HT1080 (cell line): Measurements from ENCODE around the gene ZNF827. TPM values are rescaled to one million over a fixed set of nuclear protein-coding genes. Genes with fewer than 3 reads are reported as not detected.

ENCODE experiments used
- DNase-seq: peaks from one replicate; pipeline ENCODE4 v3.0.0-alpha.2; 2015; ENCODE audit warnings: low read depth
- total RNA-seq: library from RNA; depleted of rRNA; stranded (reverse); fragments of >200 nt; shearing (Covaris generic); gene quantifications from 2 replicates; pipeline ENCODE4 v1.2.3, GENCODE V29; 2014

Gene ZNF827
- total RNA-seq, 1 experiment from 2014 or later = 5.8 TPM

DNA sequence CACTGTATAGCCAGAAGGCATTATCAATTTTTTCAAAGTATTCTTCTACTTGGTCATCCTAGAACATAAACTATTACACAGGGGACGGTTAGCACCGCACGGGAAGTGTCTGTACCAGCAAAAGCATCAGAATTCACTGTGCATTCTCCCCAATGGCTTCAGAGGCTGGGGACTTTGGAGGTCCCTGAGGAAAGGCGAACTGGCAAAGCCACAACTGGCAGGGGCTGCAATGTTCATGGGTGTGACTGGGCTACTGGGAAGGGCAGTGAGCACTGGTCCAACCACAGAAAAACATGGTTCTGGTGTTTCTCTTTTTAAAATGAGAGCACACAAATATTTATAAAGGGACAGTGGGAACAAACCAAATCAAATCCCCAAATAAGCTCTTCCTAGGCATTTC lies 175.2 kb downstream of the ZNF827 start:
- DNase-seq = no peak

DNA sequence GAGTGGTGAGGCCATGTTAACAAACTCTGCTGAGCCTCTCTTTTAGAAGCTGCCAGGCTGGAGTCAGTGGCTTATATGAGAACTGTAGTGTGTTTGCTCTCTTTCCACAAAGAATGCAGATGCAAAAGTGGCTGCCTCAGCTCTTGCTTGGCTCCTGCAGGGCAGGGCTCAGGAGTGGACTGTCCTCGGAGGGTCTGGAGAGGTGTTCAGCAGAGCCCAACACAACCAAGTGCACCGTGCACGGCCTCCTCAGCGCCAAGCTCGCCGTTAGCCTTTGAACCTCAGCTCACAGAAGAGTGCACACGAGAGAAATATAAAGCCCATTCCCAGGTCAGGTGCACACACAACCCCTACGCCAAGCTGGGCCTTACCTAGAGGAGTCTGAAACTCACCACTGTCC lies 175.9 kb downstream of the ZNF827 start:
- no peak for DNase-seq

DNA sequence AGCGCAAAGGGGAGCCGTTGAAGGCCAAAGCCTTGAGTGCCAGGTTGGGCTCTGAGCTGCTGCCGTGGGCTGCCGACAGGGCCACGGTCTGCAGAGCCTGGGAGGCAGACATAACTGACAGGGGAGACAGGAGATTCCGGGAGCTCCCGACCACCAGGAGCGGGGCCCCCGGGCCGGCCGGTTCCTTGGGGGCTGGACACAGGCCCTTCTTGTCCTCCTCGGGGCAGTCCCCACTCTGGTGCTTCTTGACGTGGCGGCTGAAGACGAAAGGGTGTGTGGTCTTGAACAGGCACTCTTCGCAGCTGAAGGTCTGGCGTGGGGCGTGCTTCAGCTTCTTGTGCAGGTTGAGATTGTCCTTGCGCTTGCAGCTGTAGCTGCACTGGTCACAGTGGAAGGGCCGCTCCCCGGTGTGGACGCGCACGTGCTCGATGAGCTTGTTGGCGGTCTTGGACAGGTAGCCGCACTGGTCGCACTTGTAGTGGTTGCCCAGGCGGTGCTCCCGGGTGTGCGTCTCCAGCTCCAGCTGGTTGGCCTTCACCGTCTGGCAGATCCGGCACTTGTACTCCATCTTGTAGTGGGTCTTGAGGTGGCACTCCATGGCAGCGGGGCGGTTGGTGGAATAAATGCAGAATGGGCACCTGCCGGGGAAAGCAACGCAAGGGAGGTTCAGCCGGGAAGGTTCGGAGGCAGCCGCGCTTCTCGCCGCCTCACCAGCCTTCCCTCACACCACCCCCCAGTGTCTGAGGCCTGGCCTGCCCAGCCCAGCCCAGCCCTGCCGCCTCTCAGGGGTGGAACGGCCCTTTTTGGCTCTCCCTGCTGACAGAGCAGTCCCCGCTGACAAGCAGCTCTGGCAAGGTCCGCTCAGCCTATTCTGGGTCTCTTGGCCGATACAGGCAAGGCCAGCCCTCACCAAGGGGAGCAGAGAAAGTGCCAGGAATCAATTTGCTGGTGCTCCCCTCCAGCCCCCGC lies 177.4 kb downstream of the ZNF827 start:
- DNase-seq = no peak

DNA sequence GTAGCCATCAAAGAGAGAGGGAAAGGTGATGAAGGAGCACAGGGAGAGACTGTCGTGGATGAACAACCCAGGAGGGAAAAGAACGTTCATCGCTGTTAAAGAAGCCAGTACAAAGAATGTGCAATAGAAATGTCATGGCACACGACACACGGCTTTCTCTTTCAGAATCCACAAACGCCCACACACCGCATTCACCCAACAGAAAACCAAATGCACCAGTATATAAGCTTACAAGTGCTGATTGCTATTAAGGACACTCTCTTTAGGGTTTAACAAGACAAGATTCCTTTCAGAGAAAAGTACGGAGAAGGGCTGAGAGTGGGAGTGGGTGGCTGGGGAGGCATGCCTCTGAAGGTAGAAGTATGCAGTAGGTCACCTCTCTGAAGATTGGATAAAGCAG lies 178.4 kb downstream of the ZNF827 start:
- no peak for DNase-seq

DNA sequence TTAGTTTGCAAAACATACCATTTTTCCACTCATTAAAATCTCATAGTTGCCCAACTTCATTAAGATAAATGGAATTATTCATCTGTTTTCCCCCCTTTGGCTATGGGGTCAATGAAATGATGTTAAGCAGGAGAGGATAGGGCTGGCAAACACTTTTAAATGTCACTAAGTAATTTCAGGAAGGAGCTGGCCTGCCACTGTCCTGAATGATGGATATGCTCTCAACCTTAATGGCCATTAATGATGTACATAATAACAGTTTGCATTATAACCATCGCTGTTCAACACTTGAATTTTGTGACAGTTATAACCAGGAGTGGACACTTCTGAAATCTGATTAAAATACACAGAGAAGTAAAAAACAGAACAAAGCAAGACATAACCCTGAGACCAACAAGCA lies 181.4 kb downstream of the ZNF827 start:
- DNase-seq = no peak

DNA sequence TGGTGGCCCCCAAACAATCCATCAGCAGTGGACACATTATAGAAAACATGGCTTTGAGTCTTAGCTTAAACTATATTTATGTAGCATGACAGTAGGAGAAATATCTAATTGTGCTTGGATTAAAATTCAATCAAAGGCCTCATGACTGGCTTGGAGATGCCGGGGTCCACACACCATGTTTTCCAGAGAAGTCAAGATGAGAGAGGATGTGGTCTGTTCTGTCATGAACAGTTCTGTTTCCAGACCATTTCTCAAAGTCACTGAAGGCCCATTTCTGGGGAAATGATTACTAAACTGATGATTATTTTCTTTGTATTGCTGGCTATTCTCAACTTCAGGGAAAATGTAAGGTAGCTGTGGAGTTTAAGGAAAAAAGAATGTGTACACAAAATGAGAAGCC lies 182.4 kb downstream of the ZNF827 start:
- DNase-seq = no peak

DNA sequence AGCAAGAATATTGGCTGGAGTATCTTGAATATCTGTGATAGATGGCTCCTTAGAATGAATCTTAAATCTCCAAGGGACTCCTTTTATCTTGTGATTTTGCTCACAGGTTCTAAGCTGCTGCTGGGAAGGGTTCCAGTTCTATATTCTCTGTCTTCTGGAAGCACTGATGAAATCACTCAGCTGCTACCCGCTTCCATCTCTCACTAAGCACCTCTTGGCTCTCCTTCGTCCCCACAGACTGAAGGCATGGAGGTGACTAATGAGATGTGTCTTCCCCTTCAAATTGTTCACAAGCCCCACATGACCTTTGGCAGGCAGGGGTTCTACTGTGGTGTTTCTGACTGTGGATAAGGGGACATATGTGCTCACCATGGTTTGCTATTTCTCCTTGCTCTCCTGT lies 182.8 kb downstream of the ZNF827 start:
- no peak for DNase-seq

DNA sequence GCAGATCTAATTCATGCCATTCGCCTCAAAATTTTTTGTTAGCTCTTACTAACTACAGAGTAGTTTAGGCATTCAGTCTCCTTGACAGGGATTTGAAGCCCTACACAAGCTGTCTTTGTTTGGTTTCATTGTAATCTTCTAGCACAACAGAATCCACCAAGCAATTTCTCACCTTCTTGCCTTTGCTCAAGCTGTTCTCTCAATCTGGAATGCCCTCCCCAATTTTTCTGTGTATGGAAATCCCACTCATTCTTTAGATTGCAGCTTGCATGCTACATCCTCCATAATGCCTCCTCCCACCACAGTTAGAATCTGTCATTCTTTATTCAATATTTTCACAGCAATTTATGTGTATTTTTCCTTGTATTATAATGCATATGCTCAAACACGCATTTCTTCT lies 195.0 kb downstream of the ZNF827 start:
- no peak for DNase-seq

DNA sequence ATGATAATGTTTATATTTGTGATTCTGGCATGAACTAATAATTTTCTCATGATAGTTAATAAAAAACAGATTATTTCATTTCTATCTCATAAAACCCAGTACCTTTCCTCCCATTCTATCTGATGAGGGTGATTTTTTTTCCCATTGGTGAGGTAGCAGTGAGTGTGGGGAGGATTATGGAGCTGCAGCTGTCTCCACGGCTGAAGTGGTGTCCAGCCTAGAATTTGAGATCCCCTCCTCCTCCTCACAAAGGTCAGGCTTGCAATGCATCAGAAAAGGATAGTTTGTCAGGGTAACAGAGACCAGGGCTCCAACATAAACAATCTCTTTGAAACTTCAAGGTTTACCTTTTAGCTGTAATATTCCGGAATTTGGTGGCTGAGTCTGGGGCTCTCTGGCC lies 197.8 kb downstream of the ZNF827 start:
- DNase-seq = no peak

DNA sequence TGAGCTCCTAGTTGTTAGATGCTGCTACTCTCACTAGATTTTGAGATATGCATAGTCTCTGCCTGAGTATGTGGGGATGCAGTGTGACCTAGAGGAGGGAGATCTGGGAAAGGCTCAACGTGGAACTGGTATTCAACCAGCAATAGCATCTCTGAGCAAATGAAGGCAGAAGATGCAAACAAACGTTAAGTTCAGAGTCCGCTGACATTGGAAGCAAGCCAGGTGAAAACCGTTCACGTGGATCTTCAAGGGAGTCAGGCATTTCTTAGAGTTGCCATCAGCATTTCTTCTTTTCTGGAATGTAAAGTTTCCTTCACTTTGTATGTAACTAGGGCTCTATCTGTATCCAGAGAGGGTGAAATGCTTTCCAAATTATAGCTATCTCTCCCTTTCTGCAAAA lies 198.8 kb downstream of the ZNF827 start:
- no peak for DNase-seq

DNA sequence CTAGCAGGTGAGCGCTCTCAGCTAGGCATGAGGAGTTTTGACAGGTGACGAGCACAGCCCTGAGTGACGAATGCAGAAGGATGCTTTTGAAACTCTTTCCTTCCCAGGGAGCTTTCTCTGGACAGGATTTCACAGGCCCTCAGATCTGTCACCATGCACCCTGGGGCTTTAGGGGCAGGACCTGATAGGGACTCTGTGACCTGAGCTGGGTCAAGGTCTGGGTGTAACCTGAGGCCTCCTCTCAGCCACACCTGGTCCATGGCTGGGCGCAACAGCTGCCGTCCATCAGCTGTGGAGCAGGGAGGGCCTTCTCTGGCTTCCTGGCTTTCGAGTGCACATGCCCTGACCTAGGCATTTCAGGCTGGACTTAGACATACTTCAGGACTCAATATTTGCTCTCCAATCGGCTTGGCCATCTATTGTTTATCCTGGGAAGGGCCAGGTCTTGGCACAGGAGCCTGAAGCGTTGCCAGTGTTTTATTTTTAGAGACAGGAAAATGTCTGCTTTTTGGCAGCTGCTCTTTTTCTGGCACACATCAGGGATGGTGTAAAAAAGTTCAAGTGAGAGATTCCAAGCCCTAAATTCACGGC lies 202.3 kb downstream of the ZNF827 start:
- DNase-seq = no peak

DNA sequence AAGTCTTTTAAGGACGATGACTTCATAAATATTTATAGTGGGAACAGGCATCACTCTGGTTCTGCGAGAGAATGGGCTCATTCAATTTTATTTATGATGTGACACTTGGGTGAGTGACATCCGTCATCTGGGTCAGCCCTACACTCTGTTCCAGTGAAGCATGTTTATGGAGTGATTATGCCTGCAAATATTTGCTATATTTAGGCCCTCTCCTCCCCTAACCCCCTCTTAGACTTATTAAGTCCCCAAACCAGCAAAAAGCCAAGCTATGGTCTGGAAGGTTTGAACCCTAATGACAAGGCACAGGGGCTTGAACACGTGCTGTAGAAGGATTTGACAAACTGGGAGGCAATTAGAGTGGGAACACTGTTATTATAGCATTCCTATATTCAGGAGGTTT lies 202.8 kb downstream of the ZNF827 start:
- no peak for DNase-seq

DNA sequence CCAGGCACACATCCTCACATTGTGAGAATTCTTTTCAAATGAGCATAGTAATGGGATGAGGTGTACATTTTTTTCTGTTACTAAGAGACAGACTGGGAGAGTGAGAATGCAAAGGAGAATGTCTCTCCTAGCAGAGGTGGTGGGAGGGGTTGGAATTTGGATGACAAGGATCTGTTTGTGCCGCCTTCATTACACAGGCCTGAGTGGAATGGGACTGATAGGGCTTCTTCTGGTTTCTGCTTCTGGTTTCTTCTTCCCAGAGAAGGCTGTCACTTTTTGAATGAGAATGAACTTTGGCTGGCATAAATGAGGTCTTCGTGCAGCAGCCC lies 203.3 kb downstream of the ZNF827 start:
- DNase-seq = peak; percentile 92

DNA sequence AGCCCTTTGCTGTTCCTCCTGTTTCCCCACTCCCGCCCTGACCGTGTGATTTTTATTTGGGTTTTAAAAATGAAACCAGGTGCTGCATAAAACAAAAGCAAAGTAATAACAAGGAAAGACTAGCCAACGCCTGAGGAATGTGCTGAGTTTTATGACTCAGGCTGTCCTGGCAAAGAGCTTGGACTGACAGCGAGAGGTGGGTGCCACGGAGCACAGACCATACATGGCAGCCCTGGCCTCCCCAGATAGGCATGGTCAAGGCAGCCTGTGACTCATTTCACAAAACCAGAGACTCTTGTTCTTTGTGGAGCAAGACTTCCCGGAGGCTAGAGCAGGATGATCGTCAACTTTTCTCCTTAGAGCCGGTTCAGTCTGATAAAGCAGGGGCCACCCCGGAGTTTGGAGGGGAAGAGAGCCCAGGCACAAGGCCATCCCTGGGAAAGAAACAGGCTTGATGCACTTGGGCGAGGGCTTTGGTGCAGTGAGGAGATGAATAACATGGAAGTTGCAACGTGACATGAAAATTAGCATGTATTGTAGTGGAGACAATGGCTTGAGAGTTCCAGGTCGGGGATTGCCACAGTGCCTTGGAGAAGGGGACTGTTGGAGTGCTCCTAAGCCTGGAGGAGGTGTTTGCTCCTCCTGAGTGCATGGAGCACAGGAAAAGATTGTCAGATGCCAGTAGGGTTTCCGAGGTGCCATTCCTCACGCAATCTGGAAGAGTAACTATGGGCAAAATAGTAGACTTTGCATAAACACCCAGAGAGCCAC lies 203.9 kb downstream of the ZNF827 start:
- DNase-seq = peak; percentile 97

DNA sequence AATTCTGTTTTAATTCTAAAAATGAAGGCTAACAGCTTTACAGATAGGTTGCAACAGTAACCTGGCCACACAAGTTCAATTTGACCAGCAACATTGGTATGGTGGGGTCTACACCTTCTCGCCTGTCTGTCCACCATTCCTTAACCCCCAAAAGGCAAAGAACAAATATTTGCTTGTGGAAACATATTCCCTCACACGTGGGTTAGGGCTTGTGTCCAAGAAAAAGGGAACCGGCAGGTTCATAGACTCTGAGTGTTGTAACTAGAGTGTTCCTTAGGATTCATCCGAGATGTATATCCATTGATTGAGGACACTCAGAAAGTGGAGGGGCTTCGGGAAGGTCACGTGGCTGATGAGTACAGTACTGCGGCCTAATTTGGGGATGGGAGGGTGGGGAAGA lies 204.6 kb downstream of the ZNF827 start:
- no peak for DNase-seq

DNA sequence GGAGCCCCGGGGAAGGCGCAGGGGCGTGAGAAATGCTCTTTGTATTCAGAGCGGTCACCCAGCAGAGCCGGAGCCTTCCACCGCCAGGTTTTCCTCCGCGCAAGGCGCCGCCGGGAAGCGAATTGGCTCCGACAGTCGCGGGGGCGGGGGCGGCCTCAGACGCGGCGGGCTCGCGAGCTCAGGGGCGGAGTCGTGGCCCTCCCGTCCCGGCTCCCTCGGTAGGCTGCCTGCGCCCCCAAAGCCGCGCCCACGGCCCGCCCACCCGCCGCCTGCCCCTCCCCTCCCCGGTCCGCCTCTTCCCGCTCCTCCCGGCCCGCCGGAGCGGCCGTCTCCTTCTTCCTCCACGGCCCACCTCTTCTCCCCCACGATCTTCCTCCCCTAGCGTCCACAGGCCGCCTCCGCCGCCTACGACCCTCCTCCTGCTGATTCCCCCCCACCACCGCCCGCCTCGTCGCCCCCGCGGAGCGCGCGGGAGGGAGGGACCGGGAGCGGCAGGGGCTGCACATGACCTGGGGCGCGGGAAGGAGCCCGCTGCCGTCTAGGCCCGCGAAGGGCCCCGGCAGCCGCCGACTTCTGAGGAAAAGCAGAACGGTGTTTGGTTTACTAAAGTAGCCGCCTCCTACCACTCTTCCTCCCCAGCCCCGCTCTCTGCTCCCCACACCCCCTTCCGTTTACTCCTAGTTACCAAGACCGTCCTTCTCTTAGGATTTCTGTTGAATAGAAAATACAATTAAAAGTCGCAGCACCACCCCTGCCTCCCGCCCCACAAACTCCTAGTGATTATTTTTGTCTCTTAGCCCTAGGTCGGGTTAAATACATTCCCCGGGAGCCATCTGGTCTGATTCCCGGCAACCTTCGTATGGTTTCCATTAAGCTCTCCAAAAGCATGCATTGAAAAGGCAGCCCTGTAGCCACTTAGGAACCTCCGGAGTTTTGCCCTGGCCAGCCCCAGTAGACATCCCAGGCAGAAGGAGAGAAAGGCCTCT lies 205.4 kb downstream of the ZNF827 start:
- DNase-seq = peak; percentile 91

DNA sequence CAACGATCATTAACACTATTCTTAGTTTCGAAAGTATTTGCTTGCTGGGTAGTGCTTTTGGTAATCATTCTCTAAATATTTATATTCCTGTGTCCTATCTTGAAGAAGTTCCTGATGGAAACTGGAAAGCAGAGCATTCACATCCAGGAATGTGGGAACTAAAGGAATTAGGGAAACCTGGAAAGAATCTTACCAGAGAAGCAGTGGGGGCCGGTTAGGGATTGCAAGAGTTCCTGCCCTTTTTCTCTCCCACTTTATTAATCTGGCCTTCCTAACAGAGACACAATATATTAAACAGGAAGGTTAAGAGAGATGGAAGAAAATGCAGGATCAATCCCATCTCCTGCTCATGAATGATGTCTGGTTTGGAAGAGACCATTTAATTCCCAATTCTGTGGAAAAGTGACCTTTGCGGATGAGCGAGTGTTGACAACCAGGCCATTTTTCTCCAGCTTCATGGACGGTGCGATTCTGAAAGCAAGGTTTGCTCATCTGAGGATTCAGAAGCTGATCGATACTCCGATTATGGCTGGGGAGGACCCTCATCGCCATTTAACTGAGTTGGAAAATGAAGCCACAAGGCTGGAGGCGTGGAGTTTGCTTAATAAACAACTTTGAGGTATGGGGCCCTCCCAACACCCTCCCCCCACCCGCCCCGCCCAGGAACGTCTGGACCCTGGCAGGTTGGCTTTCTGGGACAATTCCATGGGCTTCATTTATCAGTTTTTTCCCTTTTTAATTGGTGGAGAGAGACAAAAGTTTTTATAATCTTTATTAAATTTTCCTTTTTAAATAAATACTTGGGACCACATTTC lies 206.4 kb downstream of the ZNF827 start:
- no peak for DNase-seq

DNA sequence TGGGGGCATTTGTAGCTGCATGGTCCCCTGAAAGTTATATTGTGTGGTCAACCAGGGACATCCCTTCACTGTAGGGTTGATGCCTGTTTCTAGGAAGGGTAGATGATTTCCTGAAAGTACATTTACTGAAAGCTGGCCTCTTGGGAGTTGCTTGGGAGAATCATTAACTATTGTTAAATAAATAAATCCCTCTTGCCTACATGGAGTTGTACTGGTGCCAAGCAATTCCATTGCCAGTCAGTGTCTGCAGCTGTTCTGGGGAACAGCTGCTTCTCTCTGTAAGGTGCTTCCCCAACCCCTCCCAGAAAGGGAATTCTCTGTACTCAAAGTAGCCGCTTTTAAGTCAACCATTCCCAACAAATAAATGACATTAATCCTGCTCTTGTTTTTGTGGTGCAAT lies 207.6 kb downstream of the ZNF827 start:
- no peak for DNase-seq

DNA sequence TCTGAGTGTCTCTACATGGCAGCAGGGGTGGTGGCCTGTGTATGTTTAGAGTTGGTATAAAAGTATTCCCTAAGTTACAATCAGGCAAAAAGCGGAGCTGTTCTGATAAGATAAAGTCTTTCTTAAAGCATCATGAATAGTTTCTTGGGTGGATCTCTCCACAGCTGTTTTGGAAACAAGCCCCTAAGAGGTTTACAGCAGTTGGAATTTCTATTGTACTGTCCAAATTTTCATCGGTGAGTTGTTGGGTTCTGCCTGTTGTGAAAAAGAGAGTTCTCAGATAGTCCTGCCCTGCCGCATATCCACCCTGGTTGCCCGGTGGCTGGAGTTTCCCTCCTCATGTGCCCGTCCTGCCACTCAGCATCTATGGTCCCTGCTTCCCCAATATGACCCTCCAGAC lies 208.6 kb downstream of the ZNF827 start:
- no peak for DNase-seq

DNA sequence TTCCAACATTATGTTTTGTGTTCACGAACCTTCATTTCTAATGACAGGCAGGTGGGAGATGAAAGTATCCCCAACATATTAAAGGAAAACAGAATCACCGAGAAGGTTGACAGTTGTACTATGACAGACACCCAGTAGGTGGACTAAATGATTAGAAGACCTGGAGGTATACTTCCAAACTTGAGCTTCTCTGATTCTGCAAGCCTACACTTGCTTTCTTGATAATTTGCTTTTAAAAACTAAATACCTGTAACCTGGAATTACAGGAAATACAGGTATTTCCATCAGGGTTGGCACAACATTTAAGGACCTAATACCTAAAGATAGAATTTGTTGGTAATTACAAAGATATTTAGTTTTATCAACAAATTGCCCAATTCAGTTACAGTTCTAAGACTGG lies 215.3 kb downstream of the ZNF827 start:
- no peak for DNase-seq
